HG03159 (cell line): ENCODE measurements around the gene OR10Z1.

Experiments
- ATAC-seq: cut with Tn5 transposase; IDR thresholded peaks from one replicate; pipeline ENCODE4 v1.9.1; 2021; ENCODE audit warnings: mild to moderate bottlenecking, moderate library complexity; ENCODE audit not compliant: unreplicated experiment

OR10Z1 gene

GRCh38 chr1:158604968-158605367 lies at the start of gene OR10Z1:
TSS of gene OR10Z1 (plus strand) at chr1:158605268. CDS start at chr1:158606439, 1,171 bp downstream.
- no peak for ATAC-seq

- ATAC-seq: no peak
Measured at GRCh38 chr1:158559696-158560095, 45.4 kb upstream of the OR10Z1 start.

GRCh38 chr1:158563853-158564252 lies 41.2 kb upstream of the OR10Z1 start:
- no peak for ATAC-seq

- ATAC-seq: no peak
Measured at GRCh38 chr1:158564608-158565007, 40.5 kb upstream of the OR10Z1 start.

GRCh38 chr1:158570480-158570879 lies 34.6 kb upstream of the OR10Z1 start, which contains the start of gene OR6P1:
TSS of gene OR6P1 (minus strand) at chr1:158570580. CDS start at chr1:158563604, 6,976 bp downstream.
- ATAC-seq: no peak

DNA sequence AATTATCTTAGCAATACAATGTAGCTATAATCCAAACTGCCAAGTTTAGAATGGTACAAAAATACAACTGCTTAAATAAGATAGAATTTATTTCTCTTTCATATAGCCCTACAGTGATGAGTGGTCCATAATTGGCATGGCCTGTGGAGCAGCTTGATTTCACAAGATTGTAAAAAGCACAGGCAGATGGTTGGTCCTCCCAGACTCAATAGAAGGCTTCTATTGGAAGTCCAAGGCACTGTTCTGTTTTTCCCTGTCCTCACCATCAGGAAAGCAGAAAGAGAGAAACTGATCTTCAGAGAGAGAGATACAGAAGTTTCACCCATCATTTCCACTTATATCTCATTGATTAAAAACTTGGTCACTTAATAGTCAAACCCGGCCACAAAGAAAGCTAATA lies 32.8 kb upstream of the OR10Z1 start:
- no peak for ATAC-seq

- no peak for ATAC-seq
Measured at GRCh38 chr1:158577561-158577960, 27.5 kb upstream of the OR10Z1 start.

DNA sequence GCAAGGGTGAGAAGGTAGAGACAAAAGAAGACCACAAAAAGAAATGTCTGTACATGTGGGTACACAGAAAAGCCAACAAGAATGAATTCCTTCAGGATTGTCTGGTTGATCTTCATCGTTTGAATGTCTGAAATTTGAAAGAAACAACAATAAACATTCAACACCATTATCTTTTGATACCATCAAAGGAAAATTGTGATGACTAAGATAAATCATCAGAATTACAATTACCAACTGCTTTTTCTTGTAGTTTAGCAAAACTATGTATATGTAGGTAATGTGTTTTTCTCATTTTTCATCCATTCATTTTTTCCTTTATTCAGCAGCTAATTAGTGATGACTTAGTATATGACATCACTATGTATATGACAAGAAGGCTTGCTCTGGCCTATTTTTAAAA lies 25.3 kb upstream of the OR10Z1 start, which contains the start of gene OR10X1:
TSS of gene OR10X1 (minus strand) at position 167 of the 400 bp plus-strand sequence. CDS start at position 167, 0 bp downstream.
- no peak for ATAC-seq

DNA sequence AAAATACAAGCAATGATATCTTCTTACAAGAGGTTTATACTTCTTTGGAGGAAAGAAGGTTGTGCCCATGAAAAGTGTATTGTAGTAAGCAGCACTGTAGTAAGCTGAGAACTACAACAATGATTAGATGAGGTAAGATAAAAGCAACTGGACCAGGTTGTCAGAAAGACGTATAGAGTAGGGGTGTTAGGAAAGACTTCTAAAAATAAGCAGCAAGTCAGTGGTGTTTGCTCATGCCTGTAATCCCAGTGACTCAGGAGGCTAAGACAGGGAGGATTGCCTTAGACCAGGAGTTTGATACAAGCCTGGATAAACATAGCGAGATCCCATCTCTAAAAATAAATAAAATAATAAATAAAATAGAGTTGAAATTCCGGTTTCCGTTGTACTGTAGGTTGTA lies 21.1 kb upstream of the OR10Z1 start:
- no peak for ATAC-seq

DNA sequence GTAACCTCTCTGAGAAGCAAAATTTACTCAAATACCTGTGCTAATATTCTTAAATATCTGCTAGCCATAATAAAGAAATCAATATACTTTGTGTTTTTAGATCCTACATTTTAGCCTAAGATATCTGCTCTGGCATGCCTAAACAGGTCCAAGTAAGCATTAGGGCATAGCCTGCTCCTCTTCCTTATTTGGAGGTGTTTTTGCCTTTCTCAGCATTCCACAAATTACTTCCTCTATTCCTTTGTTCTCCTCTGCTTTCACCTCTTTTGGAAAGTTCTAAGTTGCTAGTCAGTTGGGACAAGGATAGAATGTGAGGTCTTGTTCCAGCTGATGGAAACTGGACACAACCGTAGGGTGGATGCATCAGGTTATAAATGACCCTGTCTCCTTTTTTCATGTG lies 18.1 kb upstream of the OR10Z1 start:
- no peak for ATAC-seq

GRCh38 chr1:158600735-158601134 lies 4.3 kb upstream of the OR10Z1 start:
- no peak for ATAC-seq

DNA sequence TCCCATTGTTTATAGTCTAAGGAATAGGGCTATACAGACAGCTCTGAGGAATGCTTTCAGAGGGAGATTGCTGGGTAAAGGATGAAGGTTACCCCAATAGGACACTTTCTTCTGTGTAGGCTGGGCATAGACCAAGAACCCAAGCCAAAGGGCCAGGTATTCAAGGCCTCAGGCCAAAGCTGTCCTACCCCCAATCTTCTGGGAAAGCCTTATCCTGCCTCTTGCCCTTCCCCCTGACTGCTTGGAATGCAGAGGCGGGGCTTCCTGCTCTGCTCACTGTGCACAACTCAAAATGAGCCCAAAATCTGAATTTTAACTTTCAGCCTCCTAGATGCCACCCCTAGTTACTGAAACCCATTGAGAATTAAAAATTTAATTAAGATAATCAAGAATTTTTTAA lies 2.2 kb downstream of the OR10Z1 start:
- ATAC-seq: no peak

DNA sequence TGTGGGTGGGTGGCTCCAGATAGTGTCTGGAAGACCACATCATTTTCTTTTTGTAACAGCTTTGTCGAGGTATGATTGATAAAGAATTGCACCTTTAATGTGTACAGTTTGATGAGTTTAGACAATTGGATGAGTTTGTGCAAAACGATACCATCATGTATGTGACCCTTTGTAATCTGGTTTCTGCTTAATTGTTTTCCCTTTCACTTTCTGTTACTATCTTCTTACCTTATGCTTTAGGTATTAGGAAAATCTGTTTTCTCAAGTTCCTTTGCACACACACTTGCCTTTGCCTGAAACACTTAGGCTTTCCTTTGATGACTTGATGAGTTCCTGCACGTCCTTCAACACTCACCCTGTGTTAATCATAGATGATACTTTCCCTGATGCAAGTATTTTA lies 6.8 kb downstream of the OR10Z1 start:
- no peak for ATAC-seq

DNA sequence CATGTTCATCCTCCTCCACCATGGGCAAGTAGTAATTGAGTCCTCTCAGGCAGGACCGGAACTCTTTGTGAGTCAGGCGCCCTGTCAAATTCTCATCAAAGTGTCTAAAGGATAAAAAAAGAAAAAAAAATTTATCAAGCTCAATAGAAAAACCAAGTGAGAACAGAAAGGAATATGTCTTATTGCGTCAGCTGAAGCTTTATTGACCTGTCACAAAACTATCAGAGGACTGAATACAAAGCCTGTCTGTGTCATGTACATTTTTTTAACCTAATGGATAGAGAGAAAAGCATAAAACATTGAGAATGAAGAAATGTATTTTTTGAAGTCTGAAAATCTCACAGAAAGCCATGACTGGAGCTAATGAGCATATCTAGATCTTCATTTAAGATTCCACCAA lies 8.7 kb downstream of the OR10Z1 start:
- no peak for ATAC-seq

GRCh38 chr1:158638146-158638545 lies 33.1 kb downstream of the OR10Z1 start:
- no peak for ATAC-seq

DNA sequence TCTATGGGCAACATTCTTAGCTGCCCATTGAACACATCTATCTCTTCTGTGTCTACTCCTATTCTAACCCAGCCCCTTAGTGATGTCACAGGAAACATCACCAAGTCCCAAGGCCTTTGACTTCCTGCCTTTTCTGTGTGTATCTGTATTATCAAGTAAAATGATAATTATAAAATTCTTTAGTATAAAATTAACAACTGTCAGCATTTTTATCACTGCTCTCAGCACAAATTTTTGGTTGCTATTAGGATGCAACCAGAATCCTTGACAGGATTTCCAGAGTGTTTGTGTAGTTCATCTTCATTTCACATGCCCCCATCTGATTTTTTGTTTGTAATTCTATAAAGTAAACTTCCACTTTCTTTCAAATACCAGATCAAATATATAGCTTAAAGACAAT lies 33.8 kb downstream of the OR10Z1 start:
- no peak for ATAC-seq

- ATAC-seq: no peak
Measured at GRCh38 chr1:158644449-158644848, 39.4 kb downstream of the OR10Z1 start.

DNA sequence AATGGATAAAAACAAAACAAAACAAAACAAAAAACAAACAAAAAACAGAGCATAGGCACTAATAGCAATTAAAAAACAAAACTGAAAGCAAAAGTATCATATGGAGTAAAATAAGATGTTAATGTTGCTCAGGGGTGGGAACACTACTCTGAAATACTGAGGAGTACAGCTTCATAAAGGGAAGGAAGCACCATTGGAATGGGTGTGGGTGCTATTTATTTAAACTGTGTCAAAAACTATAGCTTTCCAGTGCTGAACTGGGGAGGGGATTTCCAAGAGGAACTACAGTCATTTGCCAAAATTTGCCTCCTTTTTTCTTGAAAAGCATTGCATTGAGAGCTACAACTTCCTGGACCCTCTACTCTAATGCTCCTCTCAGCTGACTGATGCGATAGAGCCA lies 41.4 kb downstream of the OR10Z1 start:
- ATAC-seq: no peak

DNA sequence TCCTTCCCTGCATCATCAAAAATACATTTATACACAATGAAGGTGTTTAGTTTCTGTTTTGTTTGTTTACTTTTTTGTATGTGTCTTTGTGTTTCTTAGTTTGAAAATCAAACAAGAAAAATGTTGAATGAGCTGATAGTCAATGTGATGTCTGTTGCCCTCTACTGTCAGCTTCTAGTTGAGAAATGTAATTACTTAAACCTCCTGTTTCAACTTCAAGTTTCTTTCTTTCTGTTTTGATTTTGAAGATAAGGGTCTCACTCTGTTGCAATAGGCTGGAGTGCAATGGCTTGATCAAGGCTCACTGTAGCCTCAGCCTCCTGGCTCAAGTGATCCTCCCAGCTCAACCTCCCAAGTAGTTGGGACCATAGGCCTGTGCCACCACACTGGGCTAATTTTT lies 44.0 kb downstream of the OR10Z1 start:
- no peak for ATAC-seq

GRCh38 chr1:158652721-158653334 lies 47.8 kb downstream of the OR10Z1 start:
- no peak for ATAC-seq

- ATAC-seq: no peak
Measured at GRCh38 chr1:158654086-158654485, 49.0 kb downstream of the OR10Z1 start.

GRCh38 chr1:158654571-158654970 lies 49.5 kb downstream of the OR10Z1 start:
- no peak for ATAC-seq
